Activated CD4-positive, alpha-beta T cell treated with anti-CD3 and anti-CD28 coated beads, Interleukin-2, amount 50 U/mL, for 24 hours (primary cell): ENCODE measurements around the gene IL17F.

Experiments
- DNase-seq, 2 donors: peaks; one replicate each; pipeline ENCODE4 v3.0.0-alpha.2; 2020; ENCODE audit warnings: low read depth in 1 of 2, low spot score in 1 of 2

Gene IL17F

DNA sequence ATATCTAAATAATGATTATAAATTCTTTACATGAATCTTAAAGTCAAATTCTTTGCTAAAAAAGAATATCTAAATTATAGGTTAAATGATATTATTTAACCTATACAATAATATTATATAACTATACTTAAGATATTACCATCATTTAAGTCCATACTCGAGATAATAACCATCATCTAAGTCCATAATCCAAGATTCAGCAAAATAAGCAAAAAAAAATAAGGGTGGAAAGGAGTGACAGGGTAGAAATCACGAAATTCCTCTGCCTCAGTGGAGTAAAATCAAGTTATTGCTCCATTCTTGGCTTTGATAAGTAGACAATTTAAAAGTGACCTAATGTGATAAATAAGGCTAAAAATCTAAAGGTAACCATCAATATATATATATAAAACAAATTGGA, 48.4 kb downstream of the IL17F start:
- DNase-seq = no peak

DNA sequence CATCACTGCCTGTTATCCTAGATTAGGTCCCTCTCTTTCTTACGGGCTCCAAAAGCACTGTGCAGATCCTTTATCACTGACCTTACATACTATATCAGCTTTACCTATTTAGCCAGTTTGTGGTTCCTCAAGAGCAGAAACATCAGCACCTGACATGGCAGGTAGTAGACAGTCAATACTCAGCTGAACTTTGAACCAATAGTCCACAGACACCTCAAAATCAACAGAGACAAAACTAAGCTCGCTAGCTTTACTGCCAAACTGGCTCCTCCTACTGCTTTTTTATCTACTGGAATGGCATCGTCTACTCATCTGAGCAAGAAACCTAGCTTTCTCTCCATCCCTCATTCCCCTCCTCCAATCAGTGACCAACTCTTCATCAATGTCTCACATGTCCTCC, 52.5 kb downstream of the IL17F start:
- DNase-seq = no peak

DNA sequence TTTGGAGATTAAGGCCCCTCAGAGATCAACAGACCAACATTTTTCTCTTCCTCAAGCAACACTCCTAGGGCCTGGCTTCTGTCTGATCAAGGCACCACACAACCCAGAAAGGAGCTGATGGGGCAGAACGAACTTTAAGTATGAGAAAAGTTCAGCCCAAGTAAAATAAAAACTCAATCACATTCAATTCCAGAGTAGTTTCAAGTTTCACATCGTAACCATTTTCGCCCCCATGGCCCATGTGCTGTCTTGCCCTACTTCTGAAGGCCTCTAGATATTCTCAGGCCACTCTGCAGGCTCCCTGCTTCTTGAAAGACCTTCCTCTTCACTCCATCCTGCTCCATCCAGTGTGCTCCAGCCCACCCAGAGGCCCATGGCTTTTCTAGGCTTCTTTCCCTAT, 53.9 kb downstream of the IL17F start:
- no peak for DNase-seq

GRCh38 chr6:52189974-52190373, 54.3 kb downstream of the IL17F start:
- DNase-seq = no peak

DNA sequence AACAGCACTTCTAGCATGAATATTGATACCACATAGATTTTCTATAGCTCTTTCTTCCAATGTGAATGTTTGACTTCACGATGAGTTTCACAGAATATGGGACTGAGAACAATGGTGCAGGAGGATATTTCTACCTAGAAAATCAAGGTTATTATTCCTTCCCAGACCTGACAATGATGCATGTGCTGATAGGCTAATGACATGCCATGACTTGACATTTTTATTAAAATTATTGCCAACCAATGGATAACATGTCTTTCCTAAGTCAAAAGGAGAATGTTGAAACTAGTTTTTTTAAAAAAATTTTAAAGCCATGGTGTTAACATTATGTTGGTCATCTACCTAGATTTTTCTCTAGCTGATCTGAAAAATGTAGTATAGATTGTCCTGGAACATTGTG, 57.2 kb downstream of the IL17F start:
- DNase-seq = no peak
